ENCODE measurements around the gene SNX13. TPM values are rescaled to one million over a fixed set of nuclear protein-coding genes. Genes with fewer than 3 reads are reported as not detected.

SNX13 gene
- polyA plus RNA-seq, 2 of the 4 experiments (the other 2 are of a cell fraction): 13.1 to 31.6 TPM

- ChIA-PET POLR2A (no interaction called here), CTCF (no interaction called here)
- ATAC-seq (no peak), FAIRE-seq (no peak), DNase-seq (ENCODE audit: low read depth in 1 of 2, low spot score in 1 of 2) (no peak)
- Histone ChIP-seq H3K4me2 (no peak overlapping the region), H3K4me3 (no peak overlapping the region), H3K27ac (no peak overlapping the region), H3K4me1 (no peaks in the 10 kb centered on the region), H3K9me3 (no peaks in the 10 kb centered on the region)
- TF ChIP-seq POLR2AphosphoS2 (conservative IDR thresholded peaks at IDR 0.05; ENCODE audit: low read length) (no peak), HEYL (CRISPR knock-in tag; IDR thresholded peaks at IDR 0.05) (no peak), E2F6 (IDR thresholded peaks at IDR 0.05; ENCODE audit: borderline replicate concordance, low read depth) (no peak), RARB (CRISPR knock-in tag; IDR thresholded peaks at IDR 0.05) (no peak), MYC (IDR thresholded peaks at IDR 0.05; ENCODE audit: borderline replicate concordance, low read length) (no peak), JUNB (IDR thresholded peaks at IDR 0.05) (no peak), PBX3 (IDR thresholded peaks at IDR 0.05) (no peak), KDM1A (IDR thresholded peaks at IDR 0.05; ENCODE audit: low read depth) (no peak), FOSL2 (IDR thresholded peaks at IDR 0.05) (no peak), FOSL2 (CRISPR knock-in tag; IDR thresholded peaks at IDR 0.05) (no peak), CBX2 (IDR thresholded peaks at IDR 0.05; ENCODE audit: borderline replicate concordance, low read depth) (no peak), ZC3H11A (IDR thresholded peaks at IDR 0.05) (no peak), RCOR1 (IDR thresholded peaks at IDR 0.05; ENCODE audit: low read depth, low read length) (no peak), POLR2A (IDR thresholded peaks at IDR 0.05; ENCODE audit: low read length) (no peak), CHD2 (IDR thresholded peaks at IDR 0.05; ENCODE audit: low read length, partially characterized antibody) (no peak), BCL3 (IDR thresholded peaks at IDR 0.05) (no peak), HDAC2 (IDR thresholded peaks at IDR 0.05) (no peak), SMC3 (IDR thresholded peaks at IDR 0.05) (no peak), ATOH8 (CRISPR knock-in tag; IDR thresholded peaks at IDR 0.05; ENCODE audit: low read depth) (no peak), ZFP36 (IDR thresholded peaks at IDR 0.05; ENCODE audit: borderline replicate concordance, partially characterized antibody) (no peak)
- TF ChIP-seq, protein P1, sequence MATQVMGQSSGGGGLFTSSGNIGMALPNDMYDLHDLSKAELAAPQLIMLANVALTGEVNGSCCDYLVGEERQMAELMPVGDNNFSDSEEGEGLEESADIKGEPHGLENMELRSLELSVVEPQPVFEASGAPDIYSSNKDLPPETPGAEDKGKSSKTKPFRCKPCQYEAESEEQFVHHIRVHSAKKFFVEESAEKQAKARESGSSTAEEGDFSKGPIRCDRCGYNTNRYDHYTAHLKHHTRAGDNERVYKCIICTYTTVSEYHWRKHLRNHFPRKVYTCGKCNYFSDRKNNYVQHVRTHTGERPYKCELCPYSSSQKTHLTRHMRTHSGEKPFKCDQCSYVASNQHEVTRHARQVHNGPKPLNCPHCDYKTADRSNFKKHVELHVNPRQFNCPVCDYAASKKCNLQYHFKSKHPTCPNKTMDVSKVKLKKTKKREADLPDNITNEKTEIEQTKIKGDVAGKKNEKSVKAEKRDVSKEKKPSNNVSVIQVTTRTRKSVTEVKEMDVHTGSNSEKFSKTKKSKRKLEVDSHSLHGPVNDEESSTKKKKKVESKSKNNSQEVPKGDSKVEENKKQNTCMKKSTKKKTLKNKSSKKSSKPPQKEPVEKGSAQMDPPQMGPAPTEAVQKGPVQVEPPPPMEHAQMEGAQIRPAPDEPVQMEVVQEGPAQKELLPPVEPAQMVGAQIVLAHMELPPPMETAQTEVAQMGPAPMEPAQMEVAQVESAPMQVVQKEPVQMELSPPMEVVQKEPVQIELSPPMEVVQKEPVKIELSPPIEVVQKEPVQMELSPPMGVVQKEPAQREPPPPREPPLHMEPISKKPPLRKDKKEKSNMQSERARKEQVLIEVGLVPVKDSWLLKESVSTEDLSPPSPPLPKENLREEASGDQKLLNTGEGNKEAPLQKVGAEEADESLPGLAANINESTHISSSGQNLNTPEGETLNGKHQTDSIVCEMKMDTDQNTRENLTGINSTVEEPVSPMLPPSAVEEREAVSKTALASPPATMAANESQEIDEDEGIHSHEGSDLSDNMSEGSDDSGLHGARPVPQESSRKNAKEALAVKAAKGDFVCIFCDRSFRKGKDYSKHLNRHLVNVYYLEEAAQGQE (IDR thresholded peaks at IDR 0.05): no peak
- WGBS (ENCODE audit: missing lambda C conversion rate): 92% methylated on average over 6 of the region's 6 CpGs
These were observed 57.6 kb downstream of the SNX13 start for GRCh38 chr7:17882685-17883084.

GRCh38 chr7:17879075-17879661 lies 61.1 kb downstream of the SNX13 start:
- TF ChIP-seq HDAC2 (IDR thresholded peaks at IDR 0.05) (no peak), HOXB5 (CRISPR knock-in tag; IDR thresholded peaks at IDR 0.05) (no peak), ZFP36 (IDR thresholded peaks at IDR 0.05; ENCODE audit: borderline replicate concordance, partially characterized antibody) (no peak), NR3C1 (IDR thresholded peaks at IDR 0.05) (no peak), POLR2AphosphoS2 (conservative IDR thresholded peaks at IDR 0.05; ENCODE audit: low read length) (no peak), SMC3 (IDR thresholded peaks at IDR 0.05) (no peak), CHD2 (IDR thresholded peaks at IDR 0.05; ENCODE audit: low read length, partially characterized antibody) (no peak), RNF2 (IDR thresholded peaks at IDR 0.05; ENCODE audit: borderline replicate concordance, low read depth) (no peak), CHD4 (IDR thresholded peaks at IDR 0.05; ENCODE audit: borderline replicate concordance) (no peak), CBX8 (IDR thresholded peaks at IDR 0.05) (no peak)
- POLR2A ChIA-PET: no interaction called here
- ATAC-seq (no peak), DNase-seq (ENCODE audit: low read depth in 1 of 2, low spot score in 1 of 2) (no peak), FAIRE-seq (no peak)
- no peak overlapping the region for H3K4me3 ChIP-seq
- CTCF ChIA-PET: no interaction called here
- no peaks in the 10 kb centered on the region for H3K4me1 ChIP-seq
- no peak overlapping the region for H3K27ac ChIP-seq
- no peaks in the 10 kb centered on the region for H3K9me3 ChIP-seq
- WGBS (ENCODE audit: missing lambda C conversion rate): 94% methylated on average over 2 of the region's 2 CpGs
- no peak overlapping the region for H3K4me2 ChIP-seq

Data from A549 (cell line).